Left lobe of liver (tissue), 2 donors: ENCODE measurements around the gene NCOA1. TPM values are rescaled to one million over a fixed set of nuclear protein-coding genes. Genes with fewer than 3 reads are reported as not detected.
"Not testable (repeated sequence)": the region's sequence is repeated elsewhere in the genome, so short reads cannot be mapped to it uniquely, and the experiment has no call there.

Experiments used
- ATAC-seq: fragments of 200-7000 bp; cut with Tn5 transposase; one replicate; pipeline ENCODE4 v1.9.1; 2020; ENCODE audit warnings: mild to moderate bottlenecking, moderate library complexity
- DNase-seq: peaks from one replicate; pipeline ENCODE4 v3.0.0-alpha.2; 2020; ENCODE audit warnings: low spot score
- total RNA-seq: library from RNA; stranded (reverse); gene quantifications from one replicate; pipeline ENCODE4 v1.2.1, GENCODE V29; 2021
- donor health status: DM: no; HTN: no; CAD: no; lungs with moderate emphysema.
- donor health status: DM: no; HTN: yes; CAD: no.

Gene NCOA1
- total RNA-seq, 1 donor from 2014 or later: 11.2 TPM

- ATAC-seq (no peak), DNase-seq (no peak)
Observed at GRCh38 chr2:24676493-24676892, 185.4 kb downstream of the NCOA1 start.

- ATAC-seq, DNase-seq: not testable (repeated sequence)
Observed at GRCh38 chr2:24678066-24678465, 187.0 kb downstream of the NCOA1 start.

GRCh38 chr2:24680196-24680595 is 189.1 kb downstream of the NCOA1 start:
- no peak for ATAC-seq
- no peak for DNase-seq

DNA sequence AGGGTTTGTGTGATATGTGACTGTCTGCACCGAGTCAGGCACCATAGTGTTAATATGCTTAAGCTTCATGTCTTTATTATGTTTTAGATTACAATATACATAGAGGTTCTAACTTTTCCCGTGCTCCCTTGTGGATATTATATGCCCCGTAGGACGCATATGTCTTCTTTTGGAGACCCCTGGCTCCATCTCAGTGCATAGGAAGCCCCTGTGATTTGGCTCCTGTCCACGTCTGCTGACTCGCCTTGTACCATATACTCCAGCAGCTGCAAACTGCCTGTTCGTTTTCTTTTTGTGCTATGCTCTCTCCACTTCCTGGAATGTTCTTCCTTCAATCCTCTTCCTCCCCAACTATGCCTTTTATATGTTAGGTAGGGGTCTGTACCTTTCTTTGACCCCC is 191.2 kb downstream of the NCOA1 start:
- DNase-seq (no peak), ATAC-seq (no peak)

DNA sequence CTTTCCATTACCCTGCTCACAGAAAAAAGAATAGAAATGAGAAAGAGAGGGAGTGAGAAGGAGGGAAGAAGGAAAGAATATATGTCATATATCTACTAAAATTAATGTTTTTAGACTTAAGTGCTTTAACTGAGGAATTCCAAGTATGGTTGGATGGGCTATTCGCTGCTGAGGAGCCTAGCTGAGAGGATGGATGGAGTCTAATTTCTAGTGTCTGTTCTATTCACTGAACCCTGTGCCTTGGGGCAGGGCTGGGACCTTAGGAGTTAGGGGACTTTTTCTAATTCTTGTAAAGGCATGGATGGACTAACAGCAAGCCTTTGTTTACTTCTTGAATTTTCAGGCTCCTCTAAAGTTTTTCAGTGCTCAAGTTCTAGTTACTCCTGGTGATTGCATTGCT is 192.4 kb downstream of the NCOA1 start:
- DNase-seq: no peak
- ATAC-seq: no peak

GRCh38 chr2:24690524-24690923 is 199.5 kb downstream of the NCOA1 start:
- no peak for ATAC-seq

GRCh38 chr2:24691806-24692205 is 200.8 kb downstream of the NCOA1 start:
- DNase-seq: no peak
- ATAC-seq: no peak

More at GRCh38 chr2:24690524-24690923, 199.5 kb downstream of the NCOA1 start:
- DNase-seq: no peak

DNA sequence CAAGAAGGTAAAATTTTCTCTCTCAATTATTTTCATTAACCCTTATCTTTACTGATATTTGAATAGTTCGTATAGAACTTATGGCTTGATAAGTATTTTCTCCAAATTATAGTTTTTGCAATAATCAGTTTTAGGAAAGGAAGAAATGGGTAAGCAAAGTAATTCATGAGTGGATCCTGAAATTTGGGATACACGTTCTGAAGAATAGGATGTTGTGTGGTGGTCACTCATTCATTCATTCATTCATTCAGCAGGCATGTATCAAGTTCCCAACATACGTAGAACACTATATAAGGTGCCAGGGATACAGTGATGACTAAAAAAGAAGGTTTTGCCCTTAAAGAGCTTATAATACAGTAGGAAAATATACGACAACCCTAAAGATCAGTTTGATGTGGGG is 206.7 kb downstream of the NCOA1 start:
- ATAC-seq: no peak
- no peak for DNase-seq

DNA sequence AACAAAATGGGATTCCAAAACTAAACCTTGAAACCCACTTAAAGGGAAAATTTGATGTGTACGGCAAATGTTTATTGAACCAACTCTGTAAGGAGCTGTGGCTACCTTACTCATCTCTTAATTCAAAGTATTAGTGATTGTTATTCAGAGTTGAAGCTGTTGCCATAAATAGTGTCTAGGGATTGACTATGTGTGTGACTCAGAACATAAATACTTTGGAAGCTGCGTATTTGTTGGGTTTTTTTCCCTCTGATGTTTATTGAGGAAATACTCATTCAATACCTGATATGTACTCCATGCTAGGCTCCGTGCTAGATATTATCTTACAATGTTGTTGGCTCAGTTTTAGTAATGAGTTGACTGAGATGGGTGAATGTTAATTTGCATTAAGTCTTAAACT is 211.7 kb downstream of the NCOA1 start:
- no peak for DNase-seq
- no peak for ATAC-seq

DNA sequence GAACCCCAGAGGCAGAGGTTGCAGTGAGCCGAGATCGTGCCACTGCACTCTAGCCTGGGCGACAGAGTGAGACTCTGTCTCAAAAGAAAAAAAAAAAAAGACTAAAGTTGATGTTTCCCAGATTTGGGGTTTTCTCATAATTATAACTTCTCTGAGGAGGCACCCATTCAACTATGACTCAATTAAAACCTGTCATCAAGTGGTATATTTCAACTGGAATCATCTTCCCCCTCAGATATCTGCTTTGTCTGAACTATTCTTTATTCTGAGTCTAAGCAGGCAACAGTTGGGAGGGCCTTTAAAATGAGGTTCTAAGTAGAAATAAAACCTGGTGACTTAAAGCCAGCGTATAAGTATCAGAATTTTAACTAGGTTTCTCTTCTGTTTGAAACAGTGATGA is 213.6 kb downstream of the NCOA1 start:
- no peak for ATAC-seq
- no peak for DNase-seq

DNA sequence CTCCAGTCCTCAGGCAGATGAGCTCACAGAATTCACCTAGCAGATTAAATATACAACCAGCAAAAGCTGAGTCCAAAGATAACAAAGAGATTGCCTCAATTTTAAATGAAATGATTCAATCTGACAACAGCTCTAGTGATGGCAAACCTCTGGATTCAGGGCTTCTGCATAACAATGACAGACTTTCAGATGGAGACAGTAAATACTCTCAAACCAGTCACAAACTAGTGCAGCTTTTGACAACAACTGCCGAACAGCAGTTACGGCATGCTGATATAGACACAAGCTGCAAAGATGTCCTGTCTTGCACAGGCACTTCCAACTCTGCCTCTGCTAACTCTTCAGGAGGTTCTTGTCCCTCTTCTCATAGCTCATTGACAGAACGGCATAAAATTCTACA is 216.1 kb downstream of the NCOA1 start:
- no peak for DNase-seq

GRCh38 chr2:24708537-24709152 is 217.6 kb downstream of the NCOA1 start:
- ATAC-seq (no peak), DNase-seq (no peak)

More for the DNA sequence above, 216.1 kb downstream of the NCOA1 start:
- no peak for ATAC-seq

- DNase-seq: no peak
- peak; percentile 76 for ATAC-seq
Observed at GRCh38 chr2:24710806-24711205, 219.8 kb downstream of the NCOA1 start.

DNA sequence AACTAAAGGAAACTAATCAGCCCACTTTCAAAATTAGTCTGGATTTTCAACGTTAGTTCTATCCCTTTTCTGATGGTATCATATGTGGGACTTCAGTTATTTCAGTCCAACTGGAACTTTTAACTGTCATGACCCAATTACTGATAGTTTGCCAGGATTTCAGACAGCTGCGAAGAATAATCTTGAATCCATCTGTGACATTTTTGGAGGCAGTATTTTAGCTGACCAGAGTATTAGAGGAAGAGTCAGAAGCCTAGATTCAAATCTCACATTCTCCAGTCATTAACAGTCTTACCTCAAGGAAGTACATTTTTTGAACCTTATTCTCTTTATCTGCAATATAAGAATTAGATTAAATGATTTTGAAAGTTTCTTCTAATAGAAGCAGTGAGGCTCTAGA is 220.8 kb downstream of the NCOA1 start:
- ATAC-seq (no peak), DNase-seq (no peak)

- no peak for ATAC-seq
Observed at GRCh38 chr2:24712296-24712695, 221.2 kb downstream of the NCOA1 start.

DNA sequence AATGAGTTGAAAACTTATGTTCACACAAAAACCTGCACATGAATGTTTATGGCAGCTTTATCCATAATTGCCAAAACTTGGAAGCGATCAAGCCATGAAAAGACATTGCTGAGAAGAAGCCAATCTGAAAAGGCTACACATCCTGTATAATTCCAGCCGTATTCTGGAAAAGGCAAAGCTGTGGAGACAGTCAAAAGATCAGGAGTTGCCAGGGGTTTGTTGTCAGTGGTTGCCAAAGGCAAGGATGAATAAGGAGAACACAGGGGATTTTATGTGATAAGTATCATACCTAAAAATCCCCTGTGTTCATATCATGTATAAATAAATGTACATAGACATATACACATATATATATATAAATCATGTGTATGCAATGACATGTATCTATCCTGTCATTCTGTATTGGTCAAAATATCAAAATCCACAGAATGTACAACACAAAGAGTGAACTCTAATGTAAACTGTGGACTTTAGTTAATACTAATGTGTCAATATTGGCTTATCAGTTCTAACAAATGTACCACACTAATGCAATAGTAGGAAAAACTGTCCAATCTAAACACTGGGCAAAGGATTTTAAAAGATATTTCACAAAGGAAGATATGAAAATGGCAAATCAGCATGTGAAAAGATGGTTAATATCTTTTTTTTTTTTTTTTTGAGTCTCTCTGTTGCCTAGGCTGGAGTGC is 226.4 kb downstream of the NCOA1 start:
- ATAC-seq (peak; percentile 79), DNase-seq (no peak)

More at GRCh38 chr2:24712296-24712695, 221.2 kb downstream of the NCOA1 start:
- no peak for DNase-seq

GRCh38 chr2:24720310-24720709 is 229.3 kb downstream of the NCOA1 start:
- ATAC-seq (no peak), DNase-seq (no peak)

DNA sequence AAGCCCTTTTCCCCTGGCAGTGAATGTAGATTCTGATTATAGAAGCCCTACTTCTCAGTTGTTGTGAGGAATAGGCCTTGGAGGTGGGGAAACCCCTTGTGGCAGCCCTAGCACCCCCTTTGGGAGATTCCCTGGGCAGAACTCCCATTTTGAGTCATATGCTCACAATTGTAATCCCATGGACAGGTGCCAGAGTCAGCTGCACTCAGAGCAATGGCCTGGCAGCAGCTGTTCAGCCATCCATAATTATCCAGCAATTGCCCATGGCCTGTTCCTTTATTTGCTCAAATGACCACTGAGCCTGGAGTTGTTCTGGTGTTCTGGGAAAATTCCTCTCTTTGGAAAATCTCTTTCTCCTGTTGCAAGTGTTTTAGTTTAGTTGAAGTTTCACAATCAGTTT is 230.4 kb downstream of the NCOA1 start:
- DNase-seq: peak; percentile 71
- peak; percentile 74 for ATAC-seq

DNA sequence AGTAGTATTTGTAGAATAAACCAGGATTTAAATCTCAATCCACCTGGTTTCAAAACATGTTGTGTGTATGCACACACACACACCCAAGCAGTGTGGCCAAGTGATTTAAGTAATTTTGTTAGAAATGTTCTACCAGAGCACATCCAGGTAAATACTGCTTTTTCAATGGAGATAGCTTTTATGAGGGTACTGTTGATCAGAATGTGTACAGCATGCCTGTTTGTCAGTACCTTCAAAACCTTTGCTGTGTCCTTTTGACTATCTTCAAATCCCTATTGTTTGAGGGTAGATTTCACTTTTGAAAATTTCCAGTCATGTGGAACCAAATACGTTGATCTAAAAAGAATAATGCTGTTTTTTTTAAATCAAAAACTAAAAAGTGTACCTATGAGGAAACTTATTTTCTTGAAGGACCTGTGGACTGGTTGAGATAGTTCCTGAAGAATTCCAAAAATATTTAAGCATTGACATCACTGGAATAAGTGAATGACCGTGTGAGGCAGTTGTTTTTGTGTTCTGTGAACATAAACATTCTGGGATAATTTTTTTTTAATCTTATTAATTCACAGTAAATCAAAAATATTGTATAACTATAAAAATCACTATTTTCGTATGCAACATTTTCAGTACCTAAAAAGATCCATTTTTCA is 231.2 kb downstream of the NCOA1 start:
- no peak for DNase-seq
- no peak for ATAC-seq

DNA sequence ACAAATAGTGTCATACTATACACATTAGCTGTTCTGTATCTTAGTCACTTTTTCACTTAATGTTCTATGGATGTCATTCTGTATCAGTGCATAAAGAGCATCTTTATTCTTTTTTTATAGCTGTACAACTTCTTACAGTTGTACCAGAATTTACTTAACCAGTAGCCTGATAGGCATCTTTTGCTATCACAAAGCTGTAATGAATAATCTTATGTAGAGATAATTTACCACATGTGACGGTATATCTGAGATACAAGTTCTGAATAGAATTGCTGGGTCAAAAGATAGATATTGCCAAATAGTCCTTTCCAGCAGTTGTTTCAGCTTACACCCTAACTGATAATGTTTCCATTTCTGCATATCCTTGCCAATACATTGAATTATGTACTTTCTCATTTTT is 232.1 kb downstream of the NCOA1 start:
- no peak for ATAC-seq
- no peak for DNase-seq

- ATAC-seq: no peak
- no peak for DNase-seq
Observed at GRCh38 chr2:24723665-24724064, 232.6 kb downstream of the NCOA1 start.

DNA sequence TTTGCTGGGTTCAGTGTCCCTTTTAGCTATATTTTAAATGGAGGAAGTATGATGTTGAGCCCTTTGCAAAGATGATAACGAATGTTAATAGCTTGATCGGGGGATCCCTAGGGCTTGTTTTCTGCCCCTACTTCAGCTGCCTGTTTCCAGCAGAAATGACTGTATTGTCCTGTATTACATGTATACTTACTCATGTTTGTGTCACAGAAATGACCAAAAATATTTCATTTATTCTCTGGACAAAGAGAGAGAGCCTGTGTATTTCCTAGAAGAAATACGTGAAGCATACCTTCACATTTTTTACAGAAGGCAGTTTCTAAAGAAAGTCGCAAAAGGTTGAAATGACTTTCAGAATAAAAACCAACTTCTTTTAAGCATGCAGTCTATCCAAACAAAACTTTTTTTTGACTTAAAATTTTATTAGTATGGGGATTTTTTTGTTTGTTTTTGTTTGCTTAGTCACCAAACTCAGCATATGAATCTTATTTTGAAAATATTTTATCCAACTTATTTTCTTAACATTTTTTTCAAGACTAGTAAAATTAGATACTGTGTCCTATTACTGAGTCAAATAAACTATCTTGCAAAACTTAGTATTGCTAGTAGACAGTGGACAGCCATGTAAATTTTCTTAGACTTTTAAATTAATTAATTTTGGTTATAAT is 233.2 kb downstream of the NCOA1 start:
- ATAC-seq (no peak), DNase-seq (no peak)
